C1 segment of cervical spinal cord (tissue), 14 donors: Measurements from ENCODE around the gene SIDT1.
"Not testable (repeated sequence)": the region's sequence is repeated elsewhere in the genome, so short reads cannot be mapped to it uniquely, and the experiment has no call there.

Source experiments
- DNase-seq, 14 donors: peaks; one replicate each; lab custom pipeline; 2025; lab: John Stamatoyannopoulos, UW

The SIDT1 gene

GRCh38 chr3:113634782-113635474 is 102.6 kb downstream of the SIDT1 start:
- DNase-seq: no peak

DNA sequence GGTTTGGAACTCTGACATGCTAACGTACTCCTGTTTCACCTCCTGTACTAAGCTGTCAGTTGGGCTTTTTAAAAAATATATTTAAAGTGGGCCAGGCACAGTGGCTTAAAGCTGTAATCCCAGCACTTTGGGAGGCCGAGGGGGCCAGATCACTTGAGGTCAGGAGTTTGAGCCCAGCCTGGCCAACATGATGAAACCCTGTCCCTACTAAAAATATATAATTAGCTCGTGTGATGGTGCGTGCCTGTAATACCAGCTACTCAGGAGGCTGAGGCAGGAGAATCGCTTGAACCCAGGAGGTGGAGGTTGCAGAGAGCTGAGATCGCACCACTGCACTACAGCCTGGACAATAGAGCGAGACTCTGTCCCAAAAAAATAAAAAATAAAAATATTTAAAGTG is 103.7 kb downstream of the SIDT1 start:
- not testable (repeated sequence) for DNase-seq

DNA sequence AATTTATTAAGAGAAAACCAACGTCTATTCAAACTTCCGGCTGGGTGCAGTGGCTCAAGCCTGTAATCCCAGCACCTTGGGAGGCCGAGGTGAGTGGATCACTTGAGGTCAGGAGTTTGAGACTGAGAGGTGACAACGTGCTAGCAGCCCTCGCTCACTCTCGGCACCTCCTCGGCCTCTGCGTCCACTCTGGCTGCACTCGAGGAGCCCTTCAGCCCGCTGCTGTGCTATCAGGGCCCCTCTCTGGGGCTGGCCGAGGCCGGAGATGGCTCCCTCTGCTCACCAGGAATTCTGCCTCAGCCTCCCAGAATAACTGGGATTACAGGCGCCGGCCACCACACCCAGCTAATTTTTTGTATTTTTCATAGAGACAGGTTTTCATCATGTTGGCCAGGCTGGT is 105.4 kb downstream of the SIDT1 start:
- DNase-seq: no peak

DNA sequence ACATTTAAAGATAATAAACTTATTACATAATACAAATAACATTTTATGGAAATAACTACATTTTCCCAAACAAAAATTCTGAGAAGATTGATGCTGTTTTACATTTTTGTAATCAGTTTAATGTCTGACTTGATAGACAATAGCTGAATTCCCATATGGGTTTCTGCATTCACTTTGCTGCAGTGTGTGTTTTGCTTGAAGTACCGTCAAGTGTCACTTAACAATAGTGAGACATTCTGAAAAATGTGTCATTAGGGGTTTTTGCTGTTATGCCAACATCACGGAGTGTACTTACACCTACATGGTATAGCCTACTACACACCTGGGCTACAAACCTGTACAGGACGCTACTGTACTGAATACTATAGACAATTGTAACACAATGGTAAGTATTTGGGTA is 106.6 kb downstream of the SIDT1 start:
- DNase-seq: no peak

GRCh38 chr3:113643583-113643982 is 111.2 kb downstream of the SIDT1 start:
- no peak for DNase-seq

DNA sequence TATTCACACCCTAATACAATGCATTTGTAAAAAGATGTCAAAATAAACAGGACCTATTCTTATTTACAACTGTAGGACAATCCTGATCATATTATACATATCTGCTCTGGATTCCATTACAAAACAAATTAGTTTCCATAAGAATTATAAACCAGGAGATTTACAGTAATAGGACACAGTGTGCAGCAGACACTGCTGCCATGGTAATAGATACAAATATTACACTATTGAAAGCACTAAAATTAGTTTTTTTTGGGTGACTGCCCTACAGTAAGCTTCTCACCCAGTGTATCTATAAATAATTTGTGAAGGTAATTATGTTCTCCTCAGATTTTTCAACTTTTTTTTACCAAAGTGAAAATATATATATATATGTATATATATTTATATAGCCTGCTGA is 116.2 kb downstream of the SIDT1 start:
- DNase-seq: no peak

- DNase-seq: no peak
Measured at GRCh38 chr3:113649174-113649845, 117.0 kb downstream of the SIDT1 start.

DNA sequence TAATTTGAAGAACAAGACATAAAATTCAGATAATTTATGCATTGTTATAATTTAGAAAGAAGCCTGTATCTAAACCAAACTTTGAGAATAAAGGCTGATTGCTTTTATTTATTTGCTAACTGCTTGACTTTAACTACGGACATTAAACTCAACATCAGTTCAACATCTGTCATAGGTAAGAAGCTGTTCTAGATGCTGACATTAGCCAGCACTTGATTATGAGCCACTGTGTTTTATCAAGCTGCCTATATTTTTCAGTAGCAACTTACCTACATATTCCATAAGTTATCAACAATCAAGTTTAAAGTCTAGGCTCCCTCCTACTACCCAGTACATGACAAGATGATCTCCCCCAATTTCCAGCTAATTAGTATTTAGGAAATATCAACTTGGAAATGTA is 122.0 kb downstream of the SIDT1 start:
- no peak for DNase-seq

- no peak for DNase-seq
Measured at GRCh38 chr3:113654851-113655250, 122.5 kb downstream of the SIDT1 start.

GRCh38 chr3:113658107-113658506 is 125.8 kb downstream of the SIDT1 start:
- DNase-seq: no peak

GRCh38 chr3:113659101-113659541 is 126.8 kb downstream of the SIDT1 start:
- DNase-seq: peak in 2 of 14 donors; percentile 12 to 93

DNA sequence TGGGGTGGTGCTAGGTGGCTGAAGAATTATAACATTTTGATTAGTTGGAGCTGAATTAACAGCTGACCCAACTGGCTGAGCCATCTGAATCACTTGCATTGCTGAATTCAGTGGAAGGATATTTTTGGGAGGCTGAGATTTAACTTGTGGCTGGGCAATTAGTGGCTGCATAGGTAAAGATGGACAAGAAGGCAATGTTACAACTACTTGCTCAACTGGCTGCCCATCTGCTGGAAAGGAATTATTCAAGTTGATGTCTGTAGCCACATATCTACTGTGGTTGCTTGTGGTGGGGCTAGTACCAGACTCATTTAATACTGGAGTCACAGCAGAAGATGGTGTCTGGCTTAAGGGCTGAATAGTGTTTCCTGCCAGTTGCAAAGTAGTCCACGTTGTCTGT is 127.6 kb downstream of the SIDT1 start:
- no peak for DNase-seq

DNA sequence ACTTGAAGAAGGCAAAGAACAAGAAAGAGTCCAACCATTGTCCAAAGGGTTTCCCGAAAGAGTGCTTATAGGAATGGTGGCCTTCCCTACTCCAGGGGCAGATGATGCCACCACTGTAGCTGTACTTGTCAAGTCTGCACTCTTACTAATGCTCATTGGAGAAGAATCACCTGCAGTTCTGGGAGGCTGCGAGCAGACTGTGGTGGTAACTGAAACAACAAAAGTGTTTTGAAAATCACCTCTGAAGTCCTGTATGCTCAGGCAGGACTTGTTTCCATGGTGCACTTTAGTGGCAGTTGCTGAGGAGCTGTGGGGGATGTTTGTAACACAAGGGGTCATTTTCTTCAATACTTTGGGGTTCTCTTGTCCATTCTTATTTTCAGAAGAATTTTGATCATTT is 128.1 kb downstream of the SIDT1 start:
- DNase-seq: no peak

DNA sequence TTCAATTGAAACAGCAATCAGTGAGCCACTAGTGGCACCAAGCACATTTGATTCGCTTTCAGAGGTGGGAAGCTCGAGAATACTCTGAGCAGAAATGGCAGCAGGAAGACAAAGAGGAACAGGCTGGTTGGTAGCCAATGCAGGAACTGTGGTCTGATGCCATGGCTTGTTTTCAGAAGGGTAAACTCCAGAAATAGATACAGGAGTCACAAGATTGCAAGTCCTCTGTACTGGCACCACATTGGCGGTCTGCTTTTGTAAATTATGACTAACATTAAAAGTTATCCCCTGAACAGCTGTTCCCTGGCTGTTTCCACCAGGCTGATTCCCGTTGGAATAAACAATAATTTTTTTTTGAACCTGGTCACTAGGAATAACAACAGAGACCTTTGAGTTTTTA is 128.5 kb downstream of the SIDT1 start:
- DNase-seq: peak in 1 of 14 donors; percentile 81

DNA sequence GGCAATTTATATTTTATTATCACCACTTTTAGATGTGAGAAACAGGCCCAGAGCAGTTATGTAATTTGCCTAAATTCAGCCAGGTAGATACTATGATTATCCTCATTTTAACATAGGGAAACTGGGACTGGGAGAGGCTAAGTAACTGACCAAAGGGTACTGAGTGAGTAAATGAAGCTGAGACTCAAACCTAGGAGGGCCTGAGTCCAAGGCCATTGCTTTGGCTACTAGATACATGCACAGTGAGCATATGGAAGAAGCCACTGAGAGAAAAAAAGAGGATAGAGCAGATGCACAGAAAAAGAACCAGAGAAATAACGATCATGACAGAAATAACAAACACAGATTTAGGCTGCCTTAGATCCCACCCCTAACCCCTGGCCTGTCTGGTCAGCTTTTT is 130.5 kb downstream of the SIDT1 start:
- DNase-seq: peak in 1 of 14 donors; percentile 53

GRCh38 chr3:113663324-113663750 is 131.0 kb downstream of the SIDT1 start:
- no peak for DNase-seq

- no peak for DNase-seq
Measured at GRCh38 chr3:113663761-113664160, 131.4 kb downstream of the SIDT1 start.

DNA sequence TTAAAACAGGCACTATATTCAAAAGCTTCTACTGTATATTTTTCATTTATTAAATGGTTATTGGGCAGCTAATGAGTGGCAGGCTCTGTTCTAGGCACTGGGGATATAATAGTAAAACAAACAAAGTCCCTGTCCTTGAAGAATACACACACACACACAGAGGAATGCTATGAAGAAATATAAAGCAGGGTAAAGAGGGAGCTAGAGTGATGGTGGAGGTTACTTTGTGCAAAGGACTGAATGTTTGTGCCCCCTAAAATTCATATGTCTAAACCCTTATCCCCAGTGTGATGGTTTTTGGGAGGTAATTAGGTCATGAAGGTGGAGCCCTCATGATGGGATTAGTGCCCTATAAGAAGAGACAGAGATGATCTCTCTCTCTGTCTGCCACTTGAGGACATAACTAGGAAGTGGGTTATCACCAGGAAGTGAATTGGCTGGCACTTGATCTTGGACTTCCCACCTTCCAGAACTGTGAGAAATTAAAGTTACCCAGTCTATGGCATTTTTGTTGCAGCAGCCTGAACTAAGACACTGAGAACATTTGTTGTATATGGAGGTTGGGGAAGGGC is 132.3 kb downstream of the SIDT1 start:
- DNase-seq: no peak

DNA sequence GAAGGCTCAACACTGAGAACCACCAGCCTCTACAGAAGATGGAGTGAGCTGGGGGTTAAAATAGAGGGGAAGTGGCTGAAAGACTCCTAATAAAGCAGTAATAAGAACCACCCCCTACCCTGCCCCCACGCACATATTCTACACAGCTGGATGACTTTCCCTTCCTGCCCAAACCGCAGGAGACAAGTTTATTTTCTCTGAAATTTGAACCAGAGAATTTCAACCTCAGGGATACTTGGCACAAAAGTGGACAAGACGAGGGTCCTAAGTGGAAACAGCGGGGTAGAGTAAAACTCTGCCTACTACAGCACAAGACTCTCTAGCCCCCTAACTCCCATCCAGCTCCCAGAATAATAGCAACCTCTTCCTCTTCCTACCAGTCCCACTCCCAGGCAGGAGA is 135.7 kb downstream of the SIDT1 start:
- DNase-seq: no peak

GRCh38 chr3:113673593-113673992 is 141.2 kb downstream of the SIDT1 start:
- DNase-seq: no peak

GRCh38 chr3:113676261-113676660 is 143.9 kb downstream of the SIDT1 start:
- no peak for DNase-seq

DNA sequence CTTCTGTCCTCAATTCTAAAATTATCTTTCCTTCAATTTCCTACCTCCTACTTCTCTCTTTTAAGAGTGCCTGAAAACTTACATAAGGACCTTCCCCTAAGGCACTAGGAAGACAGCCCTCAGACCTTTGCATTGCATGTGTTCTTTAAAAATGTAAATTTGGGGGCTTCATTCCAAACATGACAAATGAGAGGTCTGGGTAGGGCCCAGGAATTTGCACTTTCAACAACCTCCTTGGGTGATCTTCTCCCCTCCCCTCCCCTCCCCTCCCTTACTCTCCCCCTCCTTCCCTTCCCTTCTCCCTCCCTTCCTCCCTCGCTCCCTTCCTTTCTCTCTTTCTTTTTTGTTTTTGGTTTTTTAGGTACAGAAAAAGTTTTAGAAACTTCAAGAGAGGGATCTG is 145.4 kb downstream of the SIDT1 start:
- DNase-seq: no peak

DNA sequence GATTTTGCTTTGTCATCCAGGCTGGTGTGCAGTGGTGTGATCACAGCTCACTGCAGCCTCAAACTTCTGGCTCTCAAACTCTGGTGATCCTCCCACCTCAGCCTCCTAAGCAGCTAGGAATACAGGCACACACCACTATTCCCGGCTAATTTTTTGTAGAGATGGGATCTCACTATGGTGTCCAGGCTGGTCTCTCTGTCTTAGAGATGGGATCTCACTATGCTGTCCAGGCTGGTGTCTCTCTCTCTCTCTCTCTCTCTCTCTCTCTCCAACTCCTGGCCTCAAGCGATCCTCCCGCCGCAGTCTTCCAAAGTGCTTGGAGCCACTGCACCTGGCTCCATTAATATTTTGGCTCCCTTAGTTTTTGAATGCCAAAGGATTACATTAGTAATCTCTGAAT is 146.4 kb downstream of the SIDT1 start:
- no peak for DNase-seq
